Activated naive CD8-positive, alpha-beta T cell (primary cell): ENCODE measurements around the gene KCNQ1.

Experiments
- H3K27ac Mint-ChIP-seq: one replicate; pipeline ENCODE4 v1.8.0; 2021; ENCODE audit warnings: mixed read lengths
- H3K27me3 Mint-ChIP-seq: one replicate; pipeline ENCODE4 v1.8.0; 2021; ENCODE audit warnings: mixed read lengths
- H3K36me3 Mint-ChIP-seq: one replicate; pipeline ENCODE4 v1.8.0; 2021; ENCODE audit warnings: mixed read lengths
- H3K4me1 Mint-ChIP-seq: one replicate; pipeline ENCODE4 v1.8.0; 2021; ENCODE audit warnings: low read depth, mixed read lengths
- H3K4me3 Mint-ChIP-seq: one replicate; pipeline ENCODE4 v1.8.0; 2021; ENCODE audit warnings: mild to moderate bottlenecking, mixed read lengths
- H3K9me3 Mint-ChIP-seq: one replicate; pipeline ENCODE4 v1.8.0; 2021; ENCODE audit warnings: low read depth, mixed read lengths

Gene KCNQ1

GRCh38 chr11:2562890-2563212, 118.0 kb downstream of the KCNQ1 start:
- no peaks in the 10 kb centered on the region for H3K36me3 Mint-ChIP-seq
- no peaks in the 10 kb centered on the region for H3K27me3 Mint-ChIP-seq
- H3K4me1 Mint-ChIP-seq = peaks cover 7% of the 10 kb centered on the region
- no peaks in the 10 kb centered on the region for H3K9me3 Mint-ChIP-seq
- no peak overlapping the region for H3K27ac Mint-ChIP-seq
- H3K4me3 Mint-ChIP-seq = no peak overlapping the region

- Mint-ChIP-seq H3K36me3 (no peaks in the 10 kb centered on the region), H3K27ac (no peak overlapping the region), H3K27me3 (no peaks in the 10 kb centered on the region), H3K4me1 (peaks cover 4% of the 10 kb centered on the region), H3K4me3 (no peak overlapping the region), H3K9me3 (no peaks in the 10 kb centered on the region)
Measured at GRCh38 chr11:2563213-2564007, 118.6 kb downstream of the KCNQ1 start.

- H3K27me3 Mint-ChIP-seq = no peaks in the 10 kb centered on the region
- H3K9me3 Mint-ChIP-seq = no peaks in the 10 kb centered on the region
- H3K36me3 Mint-ChIP-seq = no peaks in the 10 kb centered on the region
- peaks cover under 1% of the 10 kb centered on the region for H3K4me1 Mint-ChIP-seq
- no peak overlapping the region for H3K27ac Mint-ChIP-seq
- no peak overlapping the region for H3K4me3 Mint-ChIP-seq
Measured at GRCh38 chr11:2564008-2564530, 119.3 kb downstream of the KCNQ1 start.

GRCh38 chr11:2564588-2565425, 120.0 kb downstream of the KCNQ1 start:
- Mint-ChIP-seq H3K9me3 (no peaks in the 10 kb centered on the region), H3K4me3 (no peak overlapping the region), H3K27me3 (no peaks in the 10 kb centered on the region), H3K4me1 (no peaks in the 10 kb centered on the region), H3K36me3 (no peaks in the 10 kb centered on the region), H3K27ac (no peak overlapping the region)

GRCh38 chr11:2565447-2566222, 120.8 kb downstream of the KCNQ1 start:
- Mint-ChIP-seq H3K9me3 (no peaks in the 10 kb centered on the region), H3K4me1 (no peaks in the 10 kb centered on the region), H3K36me3 (no peaks in the 10 kb centered on the region), H3K27ac (no peak overlapping the region), H3K27me3 (no peaks in the 10 kb centered on the region), H3K4me3 (no peak overlapping the region)

GRCh38 chr11:2566223-2567025, 121.6 kb downstream of the KCNQ1 start:
- H3K9me3 Mint-ChIP-seq = no peaks in the 10 kb centered on the region
- no peak overlapping the region for H3K27ac Mint-ChIP-seq

GRCh38 chr11:2567026-2567671, 122.3 kb downstream of the KCNQ1 start:
- Mint-ChIP-seq H3K27me3 (no peaks in the 10 kb centered on the region), H3K9me3 (no peaks in the 10 kb centered on the region), H3K4me3 (no peak overlapping the region), H3K27ac (no peak overlapping the region), H3K4me1 (no peaks in the 10 kb centered on the region), H3K36me3 (no peaks in the 10 kb centered on the region)

More at GRCh38 chr11:2566223-2567025, 121.6 kb downstream of the KCNQ1 start:
- Mint-ChIP-seq H3K4me1 (no peaks in the 10 kb centered on the region), H3K36me3 (no peaks in the 10 kb centered on the region), H3K4me3 (no peak overlapping the region), H3K27me3 (no peaks in the 10 kb centered on the region)

GRCh38 chr11:2569321-2569721, 124.5 kb downstream of the KCNQ1 start:
- Mint-ChIP-seq H3K9me3 (no peaks in the 10 kb centered on the region), H3K36me3 (no peaks in the 10 kb centered on the region), H3K27me3 (no peaks in the 10 kb centered on the region), H3K27ac (no peak overlapping the region), H3K4me3 (no peak overlapping the region), H3K4me1 (no peaks in the 10 kb centered on the region)

- Mint-ChIP-seq H3K36me3 (no peaks in the 10 kb centered on the region), H3K4me1 (no peaks in the 10 kb centered on the region), H3K27ac (no peak overlapping the region), H3K9me3 (no peaks in the 10 kb centered on the region), H3K27me3 (no peaks in the 10 kb centered on the region), H3K4me3 (no peak overlapping the region)
Measured at GRCh38 chr11:2569731-2570210, 125.0 kb downstream of the KCNQ1 start.

- no peak overlapping the region for H3K4me3 Mint-ChIP-seq
- no peaks in the 10 kb centered on the region for H3K36me3 Mint-ChIP-seq
- H3K27me3 Mint-ChIP-seq = no peaks in the 10 kb centered on the region
- no peaks in the 10 kb centered on the region for H3K4me1 Mint-ChIP-seq
- H3K9me3 Mint-ChIP-seq = no peaks in the 10 kb centered on the region
- no peak overlapping the region for H3K27ac Mint-ChIP-seq
Measured at GRCh38 chr11:2570211-2570811, 125.5 kb downstream of the KCNQ1 start.

GRCh38 chr11:2570841-2571597, 126.2 kb downstream of the KCNQ1 start:
- Mint-ChIP-seq H3K4me1 (no peaks in the 10 kb centered on the region), H3K36me3 (no peaks in the 10 kb centered on the region), H3K9me3 (no peaks in the 10 kb centered on the region), H3K27ac (no peak overlapping the region), H3K27me3 (no peaks in the 10 kb centered on the region), H3K4me3 (no peak overlapping the region)

- H3K27ac Mint-ChIP-seq = no peak overlapping the region
- H3K4me3 Mint-ChIP-seq = no peak overlapping the region
- H3K4me1 Mint-ChIP-seq = no peaks in the 10 kb centered on the region
- H3K9me3 Mint-ChIP-seq = no peaks in the 10 kb centered on the region
- H3K27me3 Mint-ChIP-seq = no peaks in the 10 kb centered on the region
- no peaks in the 10 kb centered on the region for H3K36me3 Mint-ChIP-seq
Measured at GRCh38 chr11:2571598-2572281, 126.9 kb downstream of the KCNQ1 start.
